MG63 (cell line): Measurements from ENCODE around the gene PIH1D1. TPM values are rescaled to one million over a fixed set of nuclear protein-coding genes. Genes with fewer than 3 reads are reported as not detected.

Experiments used
- DNase-seq: peaks from one replicate; pipeline ENCODE4 v3.0.0-alpha.2; 2020
- H3K27me3 ChIP-seq: fragments of 250-450 bp; sonication (Bioruptor Pico); 2 replicates; pipeline ENCODE4 v1.5.1; 2020; ENCODE audit warnings: mild to moderate bottlenecking, moderate library complexity
- H3K36me3 ChIP-seq: fragments of 250-450 bp; sonication (Bioruptor Pico); 2 replicates; pipeline ENCODE4 v1.5.1; 2020; ENCODE audit warnings: mild to moderate bottlenecking, moderate library complexity
- H3K4me3 ChIP-seq: fragments of 250-450 bp; sonication (Bioruptor Pico); 2 replicates; pipeline ENCODE4 v1.5.1; 2020; ENCODE audit warnings: mild to moderate bottlenecking, moderate library complexity
- H3K9me3 ChIP-seq: fragments of 250-450 bp; sonication (Bioruptor Pico); 2 replicates; pipeline ENCODE4 v1.5.1; 2020; ENCODE audit warnings: mild to moderate bottlenecking, moderate library complexity
- total RNA-seq: library from RNA; depleted of rRNA; stranded (reverse); fragments of >200 nt; shearing (Covaris generic); gene quantifications from 2 replicates; pipeline ENCODE4 v1.2.3, GENCODE V29; 2014; ENCODE audit warnings: low replicate concordance; rRNA removed

PIH1D1 gene
- total RNA-seq, 1 experiment from 2014 or later = 121 TPM

DNA sequence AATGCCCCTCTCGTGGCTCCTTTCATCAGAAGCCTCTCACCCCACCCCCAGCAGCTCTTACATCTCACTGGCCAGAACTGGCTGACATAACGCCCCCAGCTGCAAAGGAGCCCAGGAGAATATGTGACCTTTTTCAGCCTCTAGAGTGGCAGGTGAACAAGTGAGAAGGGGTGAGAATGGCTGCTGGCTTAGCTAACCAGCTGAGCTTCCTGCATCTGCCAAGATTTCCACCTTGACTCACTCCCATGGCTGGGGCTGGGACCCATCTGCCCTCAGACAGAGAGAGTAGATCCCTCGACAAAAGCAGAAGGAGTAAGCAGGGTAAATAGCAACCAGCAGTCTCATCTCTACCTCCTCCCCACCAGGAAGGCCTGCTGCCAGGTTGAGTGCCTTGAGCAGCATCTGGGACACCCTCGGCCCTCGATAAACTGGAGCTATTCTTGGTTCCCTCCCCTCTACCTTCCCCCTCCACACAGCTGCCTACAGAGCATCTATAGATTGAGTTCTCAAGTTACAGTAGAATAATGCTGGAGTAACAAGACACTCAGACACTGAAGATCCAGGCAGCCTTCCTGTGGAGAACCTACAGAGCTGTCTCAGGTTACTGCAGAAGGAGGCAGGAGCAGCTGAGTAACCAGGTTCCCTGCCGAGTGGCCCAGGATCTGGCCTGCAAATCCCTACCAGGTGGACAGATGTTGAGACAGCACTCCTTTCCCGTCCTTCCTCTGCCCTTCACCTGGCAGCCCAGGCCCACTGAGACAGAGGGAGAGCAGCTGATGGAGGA, 48.0 kb downstream of the PIH1D1 start:
- H3K27me3 ChIP-seq = no peaks in the 10 kb centered on the region
- no peaks in the 10 kb centered on the region for H3K9me3 ChIP-seq
- no peak overlapping the region for H3K4me3 ChIP-seq
- no peaks in the 10 kb centered on the region for H3K36me3 ChIP-seq
- no peak for DNase-seq

DNA sequence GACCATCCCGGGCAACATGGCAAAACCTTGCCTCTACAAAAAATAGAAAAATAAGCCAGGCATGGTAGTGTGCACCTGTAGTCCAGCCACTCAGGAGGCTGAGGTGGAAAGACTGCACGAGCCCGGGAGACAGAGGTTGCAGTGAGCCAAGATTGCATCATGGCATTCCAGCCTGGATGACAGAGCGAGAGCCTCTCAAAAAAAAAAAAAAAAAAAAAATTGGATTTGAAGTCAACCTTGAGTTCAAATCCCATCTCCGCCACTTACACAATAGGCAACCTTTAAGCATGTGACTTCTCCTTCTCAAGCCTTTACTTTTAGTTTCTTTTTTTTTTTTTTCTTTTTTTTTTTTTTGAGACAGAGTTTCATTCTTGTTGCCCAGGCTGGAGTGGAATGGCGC, 51.6 kb downstream of the PIH1D1 start:
- Histone ChIP-seq H3K36me3 (no peaks in the 10 kb centered on the region), H3K27me3 (no peaks in the 10 kb centered on the region), H3K9me3 (no peaks in the 10 kb centered on the region), H3K4me3 (no peak overlapping the region)
- DNase-seq = no peak

DNA sequence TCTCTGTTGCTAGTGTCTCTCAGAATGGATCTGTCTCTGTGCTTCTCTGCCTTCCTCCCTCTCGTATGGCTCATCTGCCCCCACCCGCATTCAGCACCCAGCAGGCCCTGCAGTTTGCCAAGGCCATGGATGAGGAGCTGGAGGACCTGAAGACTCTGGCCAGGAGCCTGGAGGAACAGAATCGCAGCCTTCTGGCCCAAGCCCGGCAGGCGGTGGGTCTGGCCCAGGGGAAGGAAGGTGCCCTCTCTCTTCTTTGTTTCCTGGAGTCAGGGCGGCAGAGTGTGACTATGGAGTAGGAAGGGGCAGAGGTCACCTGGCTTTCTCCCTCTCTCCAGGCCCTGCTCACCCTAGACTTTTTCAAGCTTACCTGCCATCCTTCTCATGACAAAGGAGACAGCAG, 52.7 kb downstream of the PIH1D1 start:
- no peaks in the 10 kb centered on the region for H3K36me3 ChIP-seq
- no peaks in the 10 kb centered on the region for H3K9me3 ChIP-seq
- no peak for DNase-seq
- H3K4me3 ChIP-seq = no peak overlapping the region
- H3K27me3 ChIP-seq = no peaks in the 10 kb centered on the region

DNA sequence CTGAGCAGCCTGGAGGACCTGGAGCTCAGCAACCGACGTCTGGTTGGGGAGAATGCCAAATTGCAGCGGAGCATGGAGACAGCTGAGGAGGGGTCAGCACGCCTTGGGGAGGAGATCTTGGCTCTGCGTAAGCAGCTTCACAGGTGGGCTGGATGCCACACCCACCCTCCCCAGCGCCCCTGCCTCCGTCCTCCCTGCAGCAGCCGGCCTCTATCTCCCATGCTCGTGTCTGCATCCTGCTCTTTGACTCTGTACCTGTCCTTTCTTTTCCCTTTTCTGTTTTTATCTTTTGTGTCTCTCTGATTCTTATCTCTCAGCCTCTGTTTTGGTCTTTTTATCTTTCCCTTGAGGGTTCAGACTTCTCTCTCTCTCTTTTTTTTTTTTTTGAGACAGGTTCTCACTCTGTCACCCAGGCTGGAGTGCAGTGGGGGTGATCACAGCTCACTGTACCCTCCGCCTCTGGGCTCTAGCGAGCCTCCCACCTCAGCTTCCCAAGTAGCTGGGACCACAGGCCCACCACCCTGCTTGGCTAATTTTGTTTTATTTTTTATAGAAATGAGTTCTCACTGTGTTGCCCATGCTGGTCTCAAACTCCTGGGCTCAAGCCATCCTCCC, 53.5 kb downstream of the PIH1D1 start:
- Histone ChIP-seq H3K36me3 (no peaks in the 10 kb centered on the region), H3K27me3 (no peaks in the 10 kb centered on the region), H3K9me3 (no peaks in the 10 kb centered on the region), H3K4me3 (no peak overlapping the region)
- DNase-seq = no peak

DNA sequence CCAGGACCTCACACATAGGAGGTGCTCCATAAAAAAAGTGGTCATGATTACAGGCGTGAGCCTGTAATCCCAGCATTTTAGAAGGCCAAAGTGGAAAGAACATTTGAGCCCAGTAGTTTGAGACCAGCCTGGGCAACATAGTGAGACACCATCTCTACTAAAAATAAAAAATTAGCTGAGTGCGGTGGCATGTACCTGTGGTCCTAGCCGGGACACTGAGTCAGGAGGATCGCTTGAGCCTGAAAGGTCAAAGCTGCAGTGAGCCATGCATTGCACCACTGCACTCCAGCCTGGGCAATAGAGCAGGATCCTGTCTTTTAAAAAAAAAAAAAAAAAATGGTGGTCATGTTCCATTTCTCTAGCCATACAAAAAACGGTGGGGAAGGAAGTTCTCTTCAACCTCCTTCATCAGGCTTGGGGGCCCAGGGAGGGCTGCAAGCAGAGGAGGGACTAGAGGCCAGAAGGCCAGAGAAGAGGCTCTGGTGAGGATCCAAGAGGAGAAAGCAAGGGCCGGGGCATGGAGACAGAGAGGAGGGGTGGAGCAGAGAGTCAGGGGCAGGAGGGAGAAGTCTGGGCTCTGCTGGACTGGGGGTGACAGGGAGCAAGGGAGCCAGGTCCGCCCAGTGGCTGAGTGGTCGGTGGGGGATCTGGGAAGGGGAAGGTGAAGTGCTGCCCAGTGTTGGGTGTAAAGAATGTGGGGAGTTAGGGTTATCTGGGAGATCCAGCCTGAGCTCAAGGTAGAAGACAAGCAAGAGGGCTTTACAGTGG, 54.7 kb downstream of the PIH1D1 start:
- H3K27me3 ChIP-seq = peaks cover 5% of the 10 kb centered on the region
- no peaks in the 10 kb centered on the region for H3K9me3 ChIP-seq
- H3K4me3 ChIP-seq = no peak overlapping the region
- H3K36me3 ChIP-seq = no peaks in the 10 kb centered on the region
- DNase-seq = no peak

Other genes starting within 250 kb of the PIH1D1 start
- gene SLC6A16, start 126.6 kb downstream of the PIH1D1 start, total RNA-seq = not detected in 2 replicates
- gene CD37, start 116.4 kb downstream of the PIH1D1 start, total RNA-seq = not detected in 2 replicates
- 13.5 and 14.6 TPM in 2 replicates for gene TEAD2, start 89.4 kb downstream of the PIH1D1 start, total RNA-seq
- not detected in 2 replicates for gene DKKL1, start 87.9 kb downstream of the PIH1D1 start, total RNA-seq
- gene KASH5, start 63.6 kb downstream of the PIH1D1 start, total RNA-seq = not detected in 2 replicates
- not detected in 2 replicates for gene PTH2, start 28.4 kb downstream of the PIH1D1 start, total RNA-seq
- not detected in 2 replicates for gene GFY, start 26.4 kb downstream of the PIH1D1 start, total RNA-seq
- not detected in 2 replicates for gene SLC17A7, start 10.3 kb downstream of the PIH1D1 start, total RNA-seq
- 86.4 and 89.0 TPM in 2 replicates for gene ALDH16A1, start 1.4 kb upstream of the PIH1D1 start, total RNA-seq
- gene FLT3LG, start 22.4 kb upstream of the PIH1D1 start, total RNA-seq = 0.25 and 5.0 TPM in 2 replicates
- gene RPL13A, start 35.8 kb upstream of the PIH1D1 start, total RNA-seq = 1,730 and 3,823 TPM in 2 replicates
- gene RPS11, start 44.6 kb upstream of the PIH1D1 start, total RNA-seq = 2,408 and 3,564 TPM in 2 replicates
- gene FCGRT, start 60.8 kb upstream of the PIH1D1 start, total RNA-seq = 29.6 and 58.0 TPM in 2 replicates
- gene RCN3, start 76.2 kb upstream of the PIH1D1 start, total RNA-seq = 131 and 183 TPM in 2 replicates
- 46.1 and 109 TPM in 2 replicates for gene NOSIP, start 128.7 kb upstream of the PIH1D1 start, total RNA-seq
- gene PRRG2, start 129.5 kb upstream of the PIH1D1 start, total RNA-seq = 0.20 TPM in 1 of 2 replicates, not detected in the other
- gene PRR12, start 139.4 kb upstream of the PIH1D1 start, total RNA-seq = 1.2 and 1.8 TPM in 2 replicates
- 66.4 and 72.7 TPM in 2 replicates for gene RRAS, start 188.3 kb upstream of the PIH1D1 start, total RNA-seq
- 13.4 and 22.7 TPM in 2 replicates for gene SCAF1, start 190.4 kb upstream of the PIH1D1 start, total RNA-seq
- gene IRF3, start 214.0 kb upstream of the PIH1D1 start, total RNA-seq = 64.1 and 104 TPM in 2 replicates
- gene BCL2L12, start 214.1 kb upstream of the PIH1D1 start, total RNA-seq = 3.0 TPM in 1 of 2 replicates, not detected in the other
- 705 and 777 TPM in 2 replicates for gene PRMT1, start 225.5 kb upstream of the PIH1D1 start, total RNA-seq
- 0.33 and 1.4 TPM in 2 replicates for gene ADM5, start 237.8 kb upstream of the PIH1D1 start, total RNA-seq
- gene CPT1C, start 239.3 kb upstream of the PIH1D1 start, total RNA-seq = not detected in 2 replicates